ENCODE measurements around the gene FOXP2.

- TF ChIP-seq, protein P1, sequence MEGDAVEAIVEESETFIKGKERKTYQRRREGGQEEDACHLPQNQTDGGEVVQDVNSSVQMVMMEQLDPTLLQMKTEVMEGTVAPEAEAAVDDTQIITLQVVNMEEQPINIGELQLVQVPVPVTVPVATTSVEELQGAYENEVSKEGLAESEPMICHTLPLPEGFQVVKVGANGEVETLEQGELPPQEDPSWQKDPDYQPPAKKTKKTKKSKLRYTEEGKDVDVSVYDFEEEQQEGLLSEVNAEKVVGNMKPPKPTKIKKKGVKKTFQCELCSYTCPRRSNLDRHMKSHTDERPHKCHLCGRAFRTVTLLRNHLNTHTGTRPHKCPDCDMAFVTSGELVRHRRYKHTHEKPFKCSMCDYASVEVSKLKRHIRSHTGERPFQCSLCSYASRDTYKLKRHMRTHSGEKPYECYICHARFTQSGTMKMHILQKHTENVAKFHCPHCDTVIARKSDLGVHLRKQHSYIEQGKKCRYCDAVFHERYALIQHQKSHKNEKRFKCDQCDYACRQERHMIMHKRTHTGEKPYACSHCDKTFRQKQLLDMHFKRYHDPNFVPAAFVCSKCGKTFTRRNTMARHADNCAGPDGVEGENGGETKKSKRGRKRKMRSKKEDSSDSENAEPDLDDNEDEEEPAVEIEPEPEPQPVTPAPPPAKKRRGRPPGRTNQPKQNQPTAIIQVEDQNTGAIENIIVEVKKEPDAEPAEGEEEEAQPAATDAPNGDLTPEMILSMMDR (IDR thresholded peaks at IDR 0.05; ENCODE audit: low read depth, low read length, missing input control): no peak
- TF ChIP-seq, protein P2, sequence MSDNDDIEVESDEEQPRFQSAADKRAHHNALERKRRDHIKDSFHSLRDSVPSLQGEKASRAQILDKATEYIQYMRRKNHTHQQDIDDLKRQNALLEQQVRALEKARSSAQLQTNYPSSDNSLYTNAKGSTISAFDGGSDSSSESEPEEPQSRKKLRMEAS (IDR thresholded peaks at IDR 0.05): no peak
- TF ChIP-seq RXRA (IDR thresholded peaks at IDR 0.05): no peak
- TF ChIP-seq RAD21 (IDR thresholded peaks at IDR 0.05): no peak
- TF ChIP-seq, protein P3, sequence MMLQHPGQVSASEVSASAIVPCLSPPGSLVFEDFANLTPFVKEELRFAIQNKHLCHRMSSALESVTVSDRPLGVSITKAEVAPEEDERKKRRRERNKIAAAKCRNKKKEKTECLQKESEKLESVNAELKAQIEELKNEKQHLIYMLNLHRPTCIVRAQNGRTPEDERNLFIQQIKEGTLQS (IDR thresholded peaks at IDR 0.05): no peak
- no peak for TF ChIP-seq FOXA1 (IDR thresholded peaks at IDR 0.05)
- no peak for TF ChIP-seq GABPA (IDR thresholded peaks at IDR 0.05 in 1 of 2, conservative IDR thresholded peaks at IDR 0.05 in 1 of 2)
- TF ChIP-seq HNF4A (conservative IDR thresholded peaks at IDR 0.05): no peak
- TF ChIP-seq, protein P4, sequence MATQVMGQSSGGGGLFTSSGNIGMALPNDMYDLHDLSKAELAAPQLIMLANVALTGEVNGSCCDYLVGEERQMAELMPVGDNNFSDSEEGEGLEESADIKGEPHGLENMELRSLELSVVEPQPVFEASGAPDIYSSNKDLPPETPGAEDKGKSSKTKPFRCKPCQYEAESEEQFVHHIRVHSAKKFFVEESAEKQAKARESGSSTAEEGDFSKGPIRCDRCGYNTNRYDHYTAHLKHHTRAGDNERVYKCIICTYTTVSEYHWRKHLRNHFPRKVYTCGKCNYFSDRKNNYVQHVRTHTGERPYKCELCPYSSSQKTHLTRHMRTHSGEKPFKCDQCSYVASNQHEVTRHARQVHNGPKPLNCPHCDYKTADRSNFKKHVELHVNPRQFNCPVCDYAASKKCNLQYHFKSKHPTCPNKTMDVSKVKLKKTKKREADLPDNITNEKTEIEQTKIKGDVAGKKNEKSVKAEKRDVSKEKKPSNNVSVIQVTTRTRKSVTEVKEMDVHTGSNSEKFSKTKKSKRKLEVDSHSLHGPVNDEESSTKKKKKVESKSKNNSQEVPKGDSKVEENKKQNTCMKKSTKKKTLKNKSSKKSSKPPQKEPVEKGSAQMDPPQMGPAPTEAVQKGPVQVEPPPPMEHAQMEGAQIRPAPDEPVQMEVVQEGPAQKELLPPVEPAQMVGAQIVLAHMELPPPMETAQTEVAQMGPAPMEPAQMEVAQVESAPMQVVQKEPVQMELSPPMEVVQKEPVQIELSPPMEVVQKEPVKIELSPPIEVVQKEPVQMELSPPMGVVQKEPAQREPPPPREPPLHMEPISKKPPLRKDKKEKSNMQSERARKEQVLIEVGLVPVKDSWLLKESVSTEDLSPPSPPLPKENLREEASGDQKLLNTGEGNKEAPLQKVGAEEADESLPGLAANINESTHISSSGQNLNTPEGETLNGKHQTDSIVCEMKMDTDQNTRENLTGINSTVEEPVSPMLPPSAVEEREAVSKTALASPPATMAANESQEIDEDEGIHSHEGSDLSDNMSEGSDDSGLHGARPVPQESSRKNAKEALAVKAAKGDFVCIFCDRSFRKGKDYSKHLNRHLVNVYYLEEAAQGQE (IDR thresholded peaks at IDR 0.05): no peak
- no peak for TF ChIP-seq TAF1 (conservative IDR thresholded peaks at IDR 0.05)
- no peak for TF ChIP-seq JUND (IDR thresholded peaks at IDR 0.05)
- no peak for TF ChIP-seq EGR1 (IDR thresholded peaks at IDR 0.05; ENCODE audit: low read depth in 2 of 2)
- no peak for TF ChIP-seq YY1 (IDR thresholded peaks at IDR 0.05)
- no peak for TF ChIP-seq SP1 (IDR thresholded peaks at IDR 0.05)
Observed at GRCh38 chr7:114670676-114671075, 256.1 kb downstream of the FOXP2 start.
